RWPE1 (cell line): ENCODE measurements around the gene GPC5.
"Not testable (repeated sequence)": the region's sequence is repeated elsewhere in the genome, so short reads cannot be mapped to it uniquely, and the experiment has no call there.

Experiments
- CTCF ChIA-PET: fragments of 350-600 bp; sonication (Branson Sonifier 250); formaldehyde crosslinking; extraction: SDS; loops from one replicate; lab custom pipeline; 2021; lab: Yijun Ruan, JAX
- POLR2A ChIA-PET: fragments of 400-600 bp; formaldehyde crosslinking; extraction: SDS; loops from one replicate; lab custom pipeline; 2020; ENCODE audit warnings: antibody characterized with exemption; ENCODE audit not compliant: low non-redundant PET; lab: Yijun Ruan, JAX
- DNase-seq: peaks from one replicate; pipeline ENCODE4 v3.0.0; 2012; ENCODE audit warnings: low spot score
- H3K27ac ChIP-seq: fragments of 450-650 bp; 2 replicates; pipeline ENCODE4 v1.5.1; 2017
- CTCF ChIP-seq: fragments of 450-650 bp; conservative IDR thresholded peaks from 2 replicates; pipeline ENCODE4 v1.5.1; 2017; ENCODE audit warnings: low read depth, mild to moderate bottlenecking

GPC5 gene

DNA sequence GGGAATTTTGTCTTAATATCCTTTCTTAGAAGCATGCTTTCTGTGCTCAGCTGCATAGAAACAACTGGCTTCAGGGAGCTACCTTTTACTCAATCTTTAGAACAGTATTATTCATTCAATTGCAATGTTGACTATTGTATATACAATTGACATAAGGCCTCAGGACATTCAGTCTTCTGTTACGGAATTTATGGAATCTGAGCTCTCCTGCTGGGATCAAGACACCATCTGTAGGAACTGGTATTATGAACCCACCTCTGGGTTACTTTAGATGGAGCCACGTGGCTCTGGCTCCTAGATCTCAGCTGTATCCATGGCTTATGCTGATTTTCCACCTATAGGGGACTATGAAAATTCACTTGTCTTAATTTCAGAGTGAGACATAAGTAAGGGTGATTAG is 1112.0 kb downstream of the GPC5 start:
- POLR2A ChIA-PET, result no interaction called here

DNA sequence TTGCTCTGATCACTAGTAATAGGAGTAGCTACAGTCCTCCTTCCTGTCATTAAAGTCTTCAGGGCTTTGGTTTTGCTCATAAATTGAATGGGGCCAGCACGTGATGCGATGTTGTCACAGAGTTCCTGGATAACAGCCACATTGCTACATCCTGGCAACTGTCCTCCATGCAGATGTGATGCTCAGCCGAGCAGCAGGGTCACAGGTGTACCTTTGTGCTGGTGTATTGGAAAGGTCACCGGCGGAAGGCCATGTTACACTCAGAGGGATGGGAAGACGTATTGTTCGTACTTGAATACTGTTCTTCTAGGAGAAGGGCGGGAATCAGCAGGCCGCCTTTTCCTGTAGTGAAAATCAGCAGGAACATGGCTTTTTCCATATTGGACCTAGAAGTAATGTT is 1114.4 kb downstream of the GPC5 start:
- no peak for DNase-seq
- CTCF ChIA-PET, result no interaction called here
- no peak for TF ChIP-seq CTCF
- POLR2A ChIA-PET, result no interaction called here
- no peak overlapping the region for H3K27ac ChIP-seq

More for the DNA sequence above, 1112.0 kb downstream of the GPC5 start:
- peak; percentile 8 for DNase-seq
- no peak for TF ChIP-seq CTCF
- H3K27ac ChIP-seq, result no peak overlapping the region
- CTCF ChIA-PET, result no interaction called here

DNA sequence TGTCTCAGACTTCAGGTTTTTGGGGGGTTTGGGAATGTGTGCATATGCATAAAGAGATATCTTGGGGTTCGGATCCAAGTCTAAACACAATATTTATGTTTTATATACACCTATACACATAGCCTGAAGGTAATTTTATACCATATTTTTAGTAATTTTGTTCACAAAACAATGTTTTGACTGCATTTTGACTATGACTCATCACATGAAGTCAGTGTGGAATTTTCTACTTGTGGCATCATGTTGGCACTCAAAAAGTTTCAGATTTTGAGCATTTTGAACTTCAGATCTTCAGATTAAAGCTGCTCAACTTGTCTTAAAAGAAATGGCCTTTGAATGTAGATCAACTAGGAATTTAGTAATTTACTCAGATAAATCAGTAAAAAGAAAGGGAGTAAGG is 1115.3 kb downstream of the GPC5 start:
- no peak overlapping the region for H3K27ac ChIP-seq
- CTCF ChIA-PET, result no interaction called here
- TF ChIP-seq CTCF, result no peak
- no peak for DNase-seq
- POLR2A ChIA-PET, result no interaction called here

GRCh38 chr13:92514420-92515125 is 1116.2 kb downstream of the GPC5 start:
- DNase-seq, result no peak
- POLR2A ChIA-PET, result no interaction called here
- TF ChIP-seq CTCF, result no peak
- H3K27ac ChIP-seq, result no peak overlapping the region
- CTCF ChIA-PET, result no interaction called here

- DNase-seq, POLR2A ChIA-PET, CTCF ChIA-PET, H3K27ac ChIP-seq: not testable (repeated sequence)
Observed at GRCh38 chr13:92516878-92517277, 1118.5 kb downstream of the GPC5 start.

DNA sequence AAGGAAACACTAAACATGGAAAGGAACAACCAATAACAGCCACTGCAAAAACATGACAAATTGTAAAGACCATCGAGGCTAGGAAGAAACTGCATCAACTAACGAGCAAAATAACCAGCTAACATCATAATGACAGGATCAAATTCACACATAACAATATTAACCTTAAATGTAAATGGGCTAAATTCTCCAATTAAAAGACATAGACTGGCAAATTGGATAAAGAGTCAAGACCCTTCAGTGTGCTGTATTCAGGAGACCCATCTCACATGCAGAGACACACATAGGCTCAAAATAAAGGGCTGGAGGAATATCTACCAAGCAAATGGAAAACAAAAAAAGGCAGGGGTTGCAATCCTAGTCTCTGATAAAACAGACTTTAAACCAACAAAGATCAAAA is 1120.2 kb downstream of the GPC5 start:
- POLR2A ChIA-PET, H3K27ac ChIP-seq, CTCF ChIA-PET, DNase-seq: not testable (repeated sequence)

- no peak overlapping the region for H3K27ac ChIP-seq
- TF ChIP-seq CTCF, result no peak
Observed at GRCh38 chr13:92530364-92530763, 1131.9 kb downstream of the GPC5 start.

More at GRCh38 chr13:92530364-92530763, 1131.9 kb downstream of the GPC5 start:
- no peak for DNase-seq
- ChIA-PET POLR2A (no interaction called here), CTCF (no interaction called here)
